ENCODE results near the gene RGS14. TPM values are rescaled to one million over a fixed set of nuclear protein-coding genes. Genes with fewer than 3 reads are reported as not detected.

The RGS14 gene
- total RNA-seq, 8 experiments from 2014 or later: 2.3 to 23.9 (median 4.7) TPM

GRCh38 chr5:177366528-177367322, 9.0 kb downstream of the RGS14 start:
- in situ Hi-C loops (cut with MboI; ENCODE audit: low pct_unique_long_range_greater_than_20kb in 2 of 9, low sequenced_read_pairs in 9 of 9, unreplicated experiment in 9 of 9): no loop called here
- 0 to 25% (median 20%) methylated on average over 2 of the region's 36 CpGs; no CpG with 5 or more reads in 7 of the 10 experiments for WGBS, 10 experiments
- Histone ChIP-seq H3K4me3 (peak overlapping the region; percentile 16 to 37 (median 23)), H3K27ac (peak overlapping the region; percentile 40 to 58), H3K4me1 (replicated peaks in 1 of 2) (peaks cover 16 to 25% of the 10 kb centered on the region in 2 donors)
- peak; percentile 73 to 84 (median 78) for ATAC-seq (replicated peaks in 6 of 8)

GRCh38 chr5:177367323-177367848, 9.7 kb downstream of the RGS14 start:
- WGBS, 10 experiments: no CpG with 5 or more reads among the region's 46 CpGs
- no peak overlapping the region for H3K27ac ChIP-seq
- H3K4me1 ChIP-seq (replicated peaks in 1 of 2): peaks cover 16 to 25% of the 10 kb centered on the region in 2 donors
- ATAC-seq (replicated peaks in 6 of 8): peak in 4 of 8 experiments; percentile 2 to 21 (median 16)
- peak overlapping the region; percentile 16 to 37 (median 23) for H3K4me3 ChIP-seq
- in situ Hi-C loops (cut with MboI; ENCODE audit: low pct_unique_long_range_greater_than_20kb in 2 of 9, low sequenced_read_pairs in 9 of 9, unreplicated experiment in 9 of 9): no loop called here

GRCh38 chr5:177367981-177368868, 10.5 kb downstream of the RGS14 start:
- in situ Hi-C loops (cut with MboI; ENCODE audit: low pct_unique_long_range_greater_than_20kb in 2 of 9, low sequenced_read_pairs in 9 of 9, unreplicated experiment in 9 of 9): no loop called here
- no peak for ATAC-seq (replicated peaks in 6 of 8)
- Histone ChIP-seq H3K27ac (no peak overlapping the region), H3K4me1 (replicated peaks in 1 of 2) (peaks cover 16 to 21% of the 10 kb centered on the region in 2 donors), H3K4me3 (no peak overlapping the region)
- WGBS, 10 experiments: 80 to 100% (median 93%) methylated on average over 1 to 14 of the region's 29 CpGs; no CpG with 5 or more reads in 4 of the 10 experiments

GRCh38 chr5:177368869-177369644, 11.3 kb downstream of the RGS14 start:
- in situ Hi-C loops (cut with MboI; ENCODE audit: low pct_unique_long_range_greater_than_20kb in 2 of 9, low sequenced_read_pairs in 9 of 9, unreplicated experiment in 9 of 9): no loop called here
- Histone ChIP-seq H3K27ac (no peak overlapping the region), H3K4me3 (no peak overlapping the region), H3K4me1 (replicated peaks in 1 of 2) (peaks cover 16 to 21% of the 10 kb centered on the region in 2 donors)
- ATAC-seq (replicated peaks in 6 of 8): no peak
- WGBS, 10 experiments: 20 to 100% (median 70%) methylated on average over 1 to 3 of the region's 5 CpGs; no CpG with 5 or more reads in 4 of the 10 experiments

- Histone ChIP-seq H3K4me3 (no peak overlapping the region), H3K4me1 (replicated peaks in 1 of 2) (peaks cover 16 to 21% of the 10 kb centered on the region in 2 donors), H3K27ac (no peak overlapping the region)
- ATAC-seq (replicated peaks in 6 of 8): no peak
- 49 to 100% (median 94%) methylated on average over 1 to 8 of the region's 11 CpGs; no CpG with 5 or more reads in 4 of the 10 experiments for WGBS, 10 experiments
- in situ Hi-C loops (cut with MboI; ENCODE audit: low pct_unique_long_range_greater_than_20kb in 2 of 9, low sequenced_read_pairs in 9 of 9, unreplicated experiment in 9 of 9): no loop called here
These were observed 12.1 kb downstream of the RGS14 start for GRCh38 chr5:177369645-177370440.

GRCh38 chr5:177370488-177371119, 12.9 kb downstream of the RGS14 start:
- Histone ChIP-seq H3K27ac (peak overlapping the region in 1 of 2 donors; percentile 57), H3K4me3 (peak overlapping the region; percentile 27 to 41 (median 31)), H3K4me1 (replicated peaks in 1 of 2) (peaks cover 16 to 21% of the 10 kb centered on the region in 2 donors)
- peak; percentile 73 to 84 (median 82) for ATAC-seq (replicated peaks in 6 of 8)
- in situ Hi-C loops (cut with MboI; ENCODE audit: low pct_unique_long_range_greater_than_20kb in 2 of 9, low sequenced_read_pairs in 9 of 9, unreplicated experiment in 9 of 9): no loop called here
- WGBS, 10 experiments: 0% methylated on average over 2 of the region's 42 CpGs; no CpG with 5 or more reads in 9 of the 10 experiments

GRCh38 chr5:177371120-177372033, 13.7 kb downstream of the RGS14 start:
- ATAC-seq (replicated peaks in 6 of 8): no peak
- in situ Hi-C loops (cut with MboI; ENCODE audit: low pct_unique_long_range_greater_than_20kb in 2 of 9, low sequenced_read_pairs in 9 of 9, unreplicated experiment in 9 of 9): no loop called here
- H3K4me3 ChIP-seq: peak overlapping the region; percentile 27 to 41 (median 31)
- peaks cover 15% of the 10 kb centered on the region in 2 donors for H3K4me1 ChIP-seq (replicated peaks in 1 of 2)
- H3K27ac ChIP-seq: peak overlapping the region in 1 of 2 donors; percentile 57
- whole genome bisulfite sequencing, 10 experiments: 0 to 85% (median 43%) methylated on average over 2 to 8 of the region's 26 CpGs; no CpG with 5 or more reads in 7 of the 10 experiments

GRCh38 chr5:177372034-177372896, 14.5 kb downstream of the RGS14 start:
- in situ Hi-C loops (cut with MboI; ENCODE audit: low pct_unique_long_range_greater_than_20kb in 2 of 9, low sequenced_read_pairs in 9 of 9, unreplicated experiment in 9 of 9): no loop called here
- WGBS, 10 experiments: 67 to 90% (median 86%) methylated on average over 1 to 9 of the region's 12 CpGs; no CpG with 5 or more reads in 7 of the 10 experiments
- Histone ChIP-seq H3K27ac (no peak overlapping the region), H3K4me1 (replicated peaks in 1 of 2) (peaks cover 9 to 14% of the 10 kb centered on the region in 2 donors), H3K4me3 (no peak overlapping the region)
- ATAC-seq (replicated peaks in 6 of 8): no peak

- Histone ChIP-seq H3K4me3 (no peak overlapping the region), H3K4me1 (replicated peaks in 1 of 2) (peaks cover 5 to 7% of the 10 kb centered on the region in 2 donors), H3K27ac (no peak overlapping the region)
- no peak for ATAC-seq (replicated peaks in 6 of 8)
- in situ Hi-C loops (cut with MboI; ENCODE audit: low pct_unique_long_range_greater_than_20kb in 2 of 9, low sequenced_read_pairs in 9 of 9, unreplicated experiment in 9 of 9): no loop called here
- 100% methylated on average over 1 of the region's 6 CpGs; no CpG with 5 or more reads in 9 of the 10 experiments for WGBS, 10 experiments
These were observed 15.2 kb downstream of the RGS14 start for GRCh38 chr5:177372910-177373309.

GRCh38 chr5:177373806-177374205, 16.1 kb downstream of the RGS14 start:
- ATAC-seq (replicated peaks in 6 of 8): no peak
- H3K27ac ChIP-seq: no peak overlapping the region
- WGBS, 10 experiments: 20 to 70% (median 68%) methylated on average over 1 to 5 of the region's 6 CpGs; no CpG with 5 or more reads in 7 of the 10 experiments
- no peak overlapping the region for H3K4me3 ChIP-seq
- peaks cover 5 to 7% of the 10 kb centered on the region in 2 donors for H3K4me1 ChIP-seq (replicated peaks in 1 of 2)
- in situ Hi-C loops (cut with MboI; ENCODE audit: low pct_unique_long_range_greater_than_20kb in 2 of 9, low sequenced_read_pairs in 9 of 9, unreplicated experiment in 9 of 9): no loop called here

All from motor neuron (in vitro differentiated cells).